ENCODE measurements around the gene KRT35.

GRCh38 chr17:41455236-41455635 is 25.7 kb downstream of the KRT35 start:
- no peak for TF ChIP-seq POLR2A (IDR thresholded peaks at IDR 0.05)
- no peak for TF ChIP-seq CTCF (IDR thresholded peaks at IDR 0.05)
